OCI-LY1 (cell line): ENCODE results near the gene SLC7A7.
"Not testable (repeated sequence)": the region's sequence is repeated elsewhere in the genome, so short reads cannot be mapped to it uniquely, and the experiment has no call there.

Experiments
- H2AFZ ChIP-seq: fragments of 200-600 bp; sonication (generic), shearing (Covaris generic); 2 replicates; pipeline ENCODE4 v1.6.0; 2014; ENCODE audit warnings: antibody characterized with exemption, mild to moderate bottlenecking, low read length
- H3F3A ChIP-seq: fragments of 200-600 bp; sonication (generic), shearing (Covaris generic); 2 replicates; pipeline ENCODE4 v1.6.0; 2014; ENCODE audit warnings: mild to moderate bottlenecking, antibody characterized with exemption, low read length, moderate library complexity; ENCODE audit not compliant: insufficient read depth
- H3K27ac ChIP-seq: fragments of 200-600 bp; sonication (generic); 2 replicates; pipeline ENCODE4 v1.5.1; 2014; ENCODE audit warnings: low read length, mixed run types, mild to moderate bottlenecking, low read depth; ENCODE audit not compliant: poor library complexity, severe bottlenecking
- H3K27me3 ChIP-seq: fragments of 200-600 bp; sonication (generic); 2 replicates; pipeline ENCODE4 v1.6.0; 2014; ENCODE audit warnings: antibody characterized with exemption, mild to moderate bottlenecking, low read length, moderate library complexity; ENCODE audit not compliant: insufficient read depth
- H3K36me3 ChIP-seq: fragments of 200-600 bp; sonication (generic); 2 replicates; pipeline ENCODE4 v1.6.1; 2014; ENCODE audit warnings: mild to moderate bottlenecking, antibody characterized with exemption, low read length, moderate library complexity, mixed read lengths; ENCODE audit not compliant: insufficient read depth
- H3K4me1 ChIP-seq: fragments of 200-600 bp; sonication (generic); 2 replicates; pipeline ENCODE4 v1.5.1; 2014; ENCODE audit warnings: mild to moderate bottlenecking, low read length, moderate library complexity; ENCODE audit not compliant: insufficient read depth, severe bottlenecking
- H3K4me2 ChIP-seq: fragments of 200-600 bp; sonication (generic), shearing (Covaris generic); 2 replicates; pipeline ENCODE4 v1.6.1; 2014; ENCODE audit warnings: low read length
- H3K4me3 ChIP-seq: fragments of 200-600 bp; sonication (generic); 2 replicates; pipeline ENCODE4 v1.5.1; 2014; ENCODE audit warnings: low read length, low read depth, mild to moderate bottlenecking, mixed read lengths; ENCODE audit not compliant: poor library complexity, severe bottlenecking
- H3K79me2 ChIP-seq: fragments of 200-600 bp; shearing (Covaris generic); 2 replicates; pipeline ENCODE4 v1.6.1; 2016; ENCODE audit warnings: mixed run types, low read length, mixed read lengths; ENCODE audit not compliant: insufficient read depth
- H3K9ac ChIP-seq: fragments of 200-600 bp; sonication (generic), shearing (Covaris generic); 2 replicates; pipeline ENCODE4 v1.6.1; 2014; ENCODE audit warnings: mild to moderate bottlenecking, low read length, mixed read lengths
- H3K9me2 ChIP-seq: fragments of 200-600 bp; sonication (generic), shearing (Covaris generic); 2 replicates; pipeline ENCODE4 v1.6.1; 2014; ENCODE audit warnings: low read depth, mild to moderate bottlenecking, low read length, mixed read lengths
- H3K9me3 ChIP-seq: fragments of 200-600 bp; shearing (Covaris generic); 2 replicates; pipeline ENCODE4 v1.6.1; 2014; ENCODE audit warnings: low read length, mixed read lengths
- H4K20me1 ChIP-seq: fragments of 200-600 bp; sonication (generic), shearing (Covaris generic); 2 replicates; pipeline ENCODE4 v1.6.0; 2016; ENCODE audit warnings: mild to moderate bottlenecking, low read length; ENCODE audit not compliant: insufficient read depth
- EZH2 ChIP-seq: fragments of 200-600 bp; sonication (generic), shearing (Covaris generic); IDR thresholded peaks from 2 replicates; pipeline ENCODE4 v1.8.0; 2017; ENCODE audit warnings: borderline replicate concordance, mixed run types, mild to moderate bottlenecking, antibody characterized with exemption, low read length, moderate library complexity, mixed read lengths
- TF ChIP-seq, protein P1 (sequence below): fragments of 200-600 bp; sonication (generic), shearing (Covaris generic); IDR thresholded peaks from 2 replicates; pipeline ENCODE4 v1.5.1; 2017; ENCODE audit warnings: mild to moderate bottlenecking, antibody characterized with exemption, low read length, moderate library complexity, mixed read lengths

Gene SLC7A7

DNA sequence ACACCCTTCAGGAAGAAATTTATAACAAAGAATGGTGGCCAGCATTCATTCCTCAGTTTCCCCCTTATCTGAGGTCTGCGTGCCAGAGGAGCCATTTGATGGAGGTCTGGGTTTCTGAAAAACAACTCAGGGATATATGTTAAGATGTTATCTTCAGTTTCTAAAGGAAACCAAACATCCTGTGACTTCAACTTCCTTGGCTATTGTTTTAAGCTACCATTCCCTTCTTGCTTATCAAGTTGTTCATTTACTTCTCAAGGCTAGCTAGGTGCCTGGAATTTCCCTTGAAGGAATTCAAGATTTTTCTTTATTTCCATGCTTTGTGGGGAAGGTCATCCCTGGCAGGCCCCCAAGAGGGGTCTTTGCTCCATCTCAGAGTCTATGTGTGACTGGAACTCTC lies 75.8 kb downstream of the SLC7A7 start:
- H3K9ac ChIP-seq = no peak overlapping the region
- no peaks in the 10 kb centered on the region for H4K20me1 ChIP-seq
- no peak overlapping the region for H3K27ac ChIP-seq
- H3K4me2 ChIP-seq = no peak overlapping the region
- TF ChIP-seq, protein P1, sequence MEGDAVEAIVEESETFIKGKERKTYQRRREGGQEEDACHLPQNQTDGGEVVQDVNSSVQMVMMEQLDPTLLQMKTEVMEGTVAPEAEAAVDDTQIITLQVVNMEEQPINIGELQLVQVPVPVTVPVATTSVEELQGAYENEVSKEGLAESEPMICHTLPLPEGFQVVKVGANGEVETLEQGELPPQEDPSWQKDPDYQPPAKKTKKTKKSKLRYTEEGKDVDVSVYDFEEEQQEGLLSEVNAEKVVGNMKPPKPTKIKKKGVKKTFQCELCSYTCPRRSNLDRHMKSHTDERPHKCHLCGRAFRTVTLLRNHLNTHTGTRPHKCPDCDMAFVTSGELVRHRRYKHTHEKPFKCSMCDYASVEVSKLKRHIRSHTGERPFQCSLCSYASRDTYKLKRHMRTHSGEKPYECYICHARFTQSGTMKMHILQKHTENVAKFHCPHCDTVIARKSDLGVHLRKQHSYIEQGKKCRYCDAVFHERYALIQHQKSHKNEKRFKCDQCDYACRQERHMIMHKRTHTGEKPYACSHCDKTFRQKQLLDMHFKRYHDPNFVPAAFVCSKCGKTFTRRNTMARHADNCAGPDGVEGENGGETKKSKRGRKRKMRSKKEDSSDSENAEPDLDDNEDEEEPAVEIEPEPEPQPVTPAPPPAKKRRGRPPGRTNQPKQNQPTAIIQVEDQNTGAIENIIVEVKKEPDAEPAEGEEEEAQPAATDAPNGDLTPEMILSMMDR = no peak
- TF ChIP-seq EZH2 = no peak
- H3K9me2 ChIP-seq = no peaks in the 10 kb centered on the region
- no peak overlapping the region for H3K4me3 ChIP-seq
- H3K79me2 ChIP-seq = no peaks in the 10 kb centered on the region
- no peaks in the 10 kb centered on the region for H3F3A ChIP-seq
- H2AFZ ChIP-seq = no peak overlapping the region
- H3K9me3 ChIP-seq = no peaks in the 10 kb centered on the region
- H3K4me1 ChIP-seq = no peaks in the 10 kb centered on the region
- 0 out of 2 replicates have a peak, but pooled peaks cover 4% of the 10 kb centered on the region for H3K27me3 ChIP-seq
- H3K36me3 ChIP-seq = no peaks in the 10 kb centered on the region; the same call in 1 of the 2 replicates

- Histone ChIP-seq H3K79me2 (no peaks in the 10 kb centered on the region), H4K20me1 (no peaks in the 10 kb centered on the region), H3K9me2 (no peaks in the 10 kb centered on the region), H2AFZ (no peak overlapping the region), H3K4me2 (no peak overlapping the region), H3K4me1 (no peaks in the 10 kb centered on the region), H3F3A (no peaks in the 10 kb centered on the region), H3K9ac (no peak overlapping the region), H3K27me3 (no peaks in the 10 kb centered on the region), H3K36me3 (no peaks in the 10 kb centered on the region; the same call in 1 of the 2 replicates), H3K4me3 (no peak overlapping the region), H3K9me3 (no peaks in the 10 kb centered on the region), H3K27ac (no peak overlapping the region)
- no peak for TF ChIP-seq EZH2
- TF ChIP-seq, protein P1 = no peak
Measured at GRCh38 chr14:22737052-22737451, 78.2 kb downstream of the SLC7A7 start.

DNA sequence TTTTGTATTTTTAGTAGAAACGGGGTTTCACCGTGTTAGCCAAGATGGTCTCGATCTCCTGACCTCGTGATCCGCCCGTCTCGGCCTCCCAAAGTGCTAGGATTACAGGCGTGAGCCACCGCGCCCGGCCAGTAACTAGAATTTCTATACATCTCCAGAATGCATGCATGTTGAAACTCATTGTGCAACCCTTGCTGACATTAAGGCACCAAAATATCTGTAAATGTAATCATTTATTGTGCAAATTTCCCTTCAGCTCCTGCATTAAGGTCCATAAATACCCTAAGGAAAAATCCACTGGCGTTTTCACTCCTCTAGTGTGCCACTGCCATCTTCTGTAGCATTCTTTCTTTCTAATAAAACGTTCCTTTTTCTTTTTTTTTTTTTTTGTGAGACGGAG lies 78.9 kb downstream of the SLC7A7 start:
- not testable (repeated sequence) for H3K4me1 ChIP-seq, H3K27ac ChIP-seq, H3K36me3 ChIP-seq, H3K4me3 ChIP-seq, H4K20me1 ChIP-seq, H3K79me2 ChIP-seq, H3K4me2 ChIP-seq, H3K27me3 ChIP-seq, H2AFZ ChIP-seq, H3K9me2 ChIP-seq, H3K9ac ChIP-seq, H3F3A ChIP-seq, H3K9me3 ChIP-seq

- Histone ChIP-seq H3K9me3 (no peaks in the 10 kb centered on the region), H3K27me3 (no peaks in the 10 kb centered on the region), H4K20me1 (no peaks in the 10 kb centered on the region), H3K79me2 (no peaks in the 10 kb centered on the region), H3K9me2 (no peaks in the 10 kb centered on the region), H3K4me3 (no peak overlapping the region), H3K9ac (no peak overlapping the region), H3K4me1 (no peaks in the 10 kb centered on the region), H3K27ac (no peak overlapping the region), H3K36me3 (no peaks in the 10 kb centered on the region; the same call in 1 of the 2 replicates), H2AFZ (no peak overlapping the region), H3F3A (no peaks in the 10 kb centered on the region), H3K4me2 (no peak overlapping the region)
- TF ChIP-seq EZH2 = no peak
- TF ChIP-seq, protein P1 = no peak
Measured at GRCh38 chr14:22735096-22735495, 80.1 kb downstream of the SLC7A7 start.
